Mucosa of rectum (tissue), 2 donors: ENCODE data around the gene RCAN3.

Experiments
- H3K27ac ChIP-seq, 2 donors: one replicate each; pipeline ENCODE4 v1.7.0; 2013; ENCODE audit warnings: inconsistent platforms in 2 of 2, low read depth in 2 of 2, low read length in 2 of 2
- H3K27me3 ChIP-seq, 2 donors: one replicate each; pipeline ENCODE4 v1.7.0; 2013; ENCODE audit warnings: low read length in 2 of 2; ENCODE audit not compliant: control insufficient read depth in 2 of 2, insufficient read depth in 2 of 2
- H3K36me3 ChIP-seq, 2 donors: one replicate each; pipeline ENCODE4 v1.7.0; 2013; ENCODE audit warnings: low read length in 2 of 2; ENCODE audit not compliant: control insufficient read depth in 2 of 2, insufficient read depth in 2 of 2
- H3K4me1 ChIP-seq, 2 donors: one replicate each; pipeline ENCODE4 v1.7.0; 2013; ENCODE audit warnings: low read length in 2 of 2, mild to moderate bottlenecking in 1 of 2; ENCODE audit not compliant: control insufficient read depth in 2 of 2, insufficient read depth in 2 of 2
- H3K4me3 ChIP-seq, 2 donors: one replicate each; pipeline ENCODE4 v1.7.0; 2013; ENCODE audit warnings: low read length in 2 of 2
- H3K9ac ChIP-seq, 2 donors: one replicate each; pipeline ENCODE4 v1.7.0; 2013; ENCODE audit warnings: low read length in 2 of 2, low read depth in 1 of 2, mild to moderate bottlenecking in 1 of 2
- H3K9me3 ChIP-seq, 2 donors: one replicate each; pipeline ENCODE4 v1.7.0; 2013; ENCODE audit warnings: low read length in 2 of 2; ENCODE audit not compliant: control insufficient read depth in 2 of 2
- donor health status: healthy.
- donor health status: Normal muscosa, but diverticular disease.

RCAN3 gene

GRCh38 chr1:24468685-24469316 is 33.8 kb upstream of the RCAN3 start:
- H3K4me1 ChIP-seq, result no peaks in the 10 kb centered on the region
- peaks cover 10 to 34% of the 10 kb centered on the region in 2 donors for H3K36me3 ChIP-seq
- H3K9me3 ChIP-seq, result no peaks in the 10 kb centered on the region
- no peak overlapping the region for H3K9ac ChIP-seq
- no peak overlapping the region for H3K4me3 ChIP-seq
- H3K27ac ChIP-seq, result no peak overlapping the region
- H3K27me3 ChIP-seq, result no peaks in the 10 kb centered on the region

- H3K9me3 ChIP-seq, result no peaks in the 10 kb centered on the region
- H3K9ac ChIP-seq, result no peak overlapping the region
- H3K27me3 ChIP-seq, result no peaks in the 10 kb centered on the region
- H3K36me3 ChIP-seq, result peaks cover 10 to 24% of the 10 kb centered on the region in 2 donors
- no peak overlapping the region for H3K4me3 ChIP-seq
- no peaks in the 10 kb centered on the region for H3K4me1 ChIP-seq
- no peak overlapping the region for H3K27ac ChIP-seq
Observed at GRCh38 chr1:24470592-24470991, 32.0 kb upstream of the RCAN3 start.

- no peaks in the 10 kb centered on the region for H3K27me3 ChIP-seq
- H3K4me3 ChIP-seq, result no peak overlapping the region
- no peak overlapping the region for H3K9ac ChIP-seq
- peaks cover 2 to 16% of the 10 kb centered on the region in 2 donors for H3K36me3 ChIP-seq
- H3K9me3 ChIP-seq, result no peaks in the 10 kb centered on the region
- H3K4me1 ChIP-seq, result no peaks in the 10 kb centered on the region
- no peak overlapping the region for H3K27ac ChIP-seq
Observed at GRCh38 chr1:24472527-24473251, 29.9 kb upstream of the RCAN3 start.

GRCh38 chr1:24474193-24474592 is 28.4 kb upstream of the RCAN3 start:
- Histone ChIP-seq H3K4me3 (no peak overlapping the region), H3K27me3 (no peaks in the 10 kb centered on the region), H3K36me3 (peaks cover 2 to 12% of the 10 kb centered on the region in 2 donors), H3K9ac (no peak overlapping the region), H3K4me1 (no peaks in the 10 kb centered on the region), H3K9me3 (no peaks in the 10 kb centered on the region), H3K27ac (no peak overlapping the region)

- Histone ChIP-seq H3K36me3 (peaks cover 0 to 3% of the 10 kb centered on the region in 2 donors), H3K27ac (no peak overlapping the region), H3K4me1 (no peaks in the 10 kb centered on the region), H3K4me3 (no peak overlapping the region), H3K9me3 (no peaks in the 10 kb centered on the region), H3K27me3 (no peaks in the 10 kb centered on the region), H3K9ac (no peak overlapping the region)
Observed at GRCh38 chr1:24475700-24476099, 26.9 kb upstream of the RCAN3 start.

GRCh38 chr1:24476571-24476970 is 26.1 kb upstream of the RCAN3 start:
- Histone ChIP-seq H3K9ac (no peak overlapping the region), H3K27ac (no peak overlapping the region), H3K36me3 (peaks cover 0 to 3% of the 10 kb centered on the region in 2 donors), H3K4me1 (no peaks in the 10 kb centered on the region), H3K27me3 (no peaks in the 10 kb centered on the region), H3K9me3 (no peaks in the 10 kb centered on the region), H3K4me3 (no peak overlapping the region)

GRCh38 chr1:24477309-24477708 is 25.3 kb upstream of the RCAN3 start:
- no peak overlapping the region for H3K27ac ChIP-seq
- H3K9ac ChIP-seq, result no peak overlapping the region
- H3K4me1 ChIP-seq, result no peaks in the 10 kb centered on the region
- no peaks in the 10 kb centered on the region for H3K9me3 ChIP-seq
- no peaks in the 10 kb centered on the region for H3K27me3 ChIP-seq
- peaks cover 0 to 3% of the 10 kb centered on the region in 2 donors for H3K36me3 ChIP-seq
- no peak overlapping the region for H3K4me3 ChIP-seq

GRCh38 chr1:24481101-24481500 is 21.5 kb upstream of the RCAN3 start:
- Histone ChIP-seq H3K4me3 (peak overlapping the region in 1 of 2 donors; percentile 7), H3K27me3 (no peaks in the 10 kb centered on the region), H3K9me3 (no peaks in the 10 kb centered on the region), H3K36me3 (peaks cover 0 to 3% of the 10 kb centered on the region in 2 donors), H3K27ac (peak overlapping the region in 1 of 2 donors; percentile 35), H3K4me1 (no peaks in the 10 kb centered on the region), H3K9ac (no peak overlapping the region)

GRCh38 chr1:24481843-24482610 is 20.6 kb upstream of the RCAN3 start:
- Histone ChIP-seq H3K9ac (no peak overlapping the region), H3K4me3 (no peak overlapping the region), H3K9me3 (no peaks in the 10 kb centered on the region), H3K4me1 (no peaks in the 10 kb centered on the region), H3K27me3 (no peaks in the 10 kb centered on the region), H3K36me3 (peaks cover 0 to 3% of the 10 kb centered on the region in 2 donors), H3K27ac (peak overlapping the region in 1 of 2 donors; percentile 35)

- Histone ChIP-seq H3K4me3 (no peak overlapping the region), H3K9ac (no peak overlapping the region), H3K9me3 (no peaks in the 10 kb centered on the region), H3K27ac (no peak overlapping the region), H3K4me1 (no peaks in the 10 kb centered on the region), H3K27me3 (no peaks in the 10 kb centered on the region), H3K36me3 (no peaks in the 10 kb centered on the region)
Observed at GRCh38 chr1:24483441-24483840, 19.2 kb upstream of the RCAN3 start.
